ENCODE results near the gene PHF21A.
"Not testable (repeated sequence)": the region's sequence is repeated elsewhere in the genome, so short reads cannot be mapped to it uniquely, and the experiment has no call there.

The PHF21A gene

GRCh38 chr11:46020084-46020599, 101.1 kb downstream of the PHF21A start:
- DNase-seq (ENCODE audit: low read depth): no peak
- no peak overlapping the region for H3K4me3 ChIP-seq (ENCODE audit: low read depth, low read length)
- no peak for TF ChIP-seq CTCF (conservative IDR thresholded peaks at IDR 0.05; ENCODE audit: low read depth, low read length)

GRCh38 chr11:46018651-46019050, 102.6 kb downstream of the PHF21A start:
- no peak for DNase-seq (ENCODE audit: low read depth)
- TF ChIP-seq CTCF (conservative IDR thresholded peaks at IDR 0.05; ENCODE audit: low read depth, low read length): no peak
- no peak overlapping the region for H3K4me3 ChIP-seq (ENCODE audit: low read depth, low read length)

- DNase-seq (ENCODE audit: low read depth): peak; percentile 21
- no peak for TF ChIP-seq CTCF (conservative IDR thresholded peaks at IDR 0.05; ENCODE audit: low read depth, low read length)
These were observed 103.9 kb downstream of the PHF21A start for GRCh38 chr11:46017341-46017740.

GRCh38 chr11:46015941-46016340, 105.3 kb downstream of the PHF21A start:
- no peak for TF ChIP-seq CTCF (conservative IDR thresholded peaks at IDR 0.05; ENCODE audit: low read depth, low read length)
- no peak overlapping the region for H3K4me3 ChIP-seq (ENCODE audit: low read depth, low read length)
- DNase-seq (ENCODE audit: low read depth): no peak

More at GRCh38 chr11:46017341-46017740, 103.9 kb downstream of the PHF21A start:
- H3K4me3 ChIP-seq (ENCODE audit: low read depth, low read length): no peak overlapping the region

DNA sequence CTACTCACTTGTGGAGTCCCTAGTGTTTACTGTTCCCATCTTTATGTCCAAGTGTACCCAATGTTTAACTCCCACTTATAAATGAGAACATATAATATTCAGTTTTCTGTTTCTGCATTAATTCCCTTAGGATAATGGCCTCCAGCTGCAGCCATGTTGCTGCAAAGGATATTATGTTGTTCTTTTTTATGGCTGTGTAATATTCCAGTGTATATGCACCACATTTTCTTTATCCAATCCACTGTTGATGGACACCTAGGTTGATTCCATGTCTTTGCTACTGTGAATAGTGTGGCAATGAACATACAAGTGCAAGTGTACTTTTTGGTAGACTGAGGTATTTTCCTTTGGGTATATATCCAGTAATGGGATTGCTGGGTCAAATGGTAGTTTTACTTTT, 107.1 kb downstream of the PHF21A start:
- DNase-seq (ENCODE audit: low read depth); H3K4me3 ChIP-seq (ENCODE audit: low read depth, low read length): not testable (repeated sequence)

- DNase-seq (ENCODE audit: low read depth): no peak
- TF ChIP-seq CTCF (conservative IDR thresholded peaks at IDR 0.05; ENCODE audit: low read depth, low read length): no peak
- no peak overlapping the region for H3K4me3 ChIP-seq (ENCODE audit: low read depth, low read length)
These were observed 109.1 kb downstream of the PHF21A start for GRCh38 chr11:46012185-46012584.

DNA sequence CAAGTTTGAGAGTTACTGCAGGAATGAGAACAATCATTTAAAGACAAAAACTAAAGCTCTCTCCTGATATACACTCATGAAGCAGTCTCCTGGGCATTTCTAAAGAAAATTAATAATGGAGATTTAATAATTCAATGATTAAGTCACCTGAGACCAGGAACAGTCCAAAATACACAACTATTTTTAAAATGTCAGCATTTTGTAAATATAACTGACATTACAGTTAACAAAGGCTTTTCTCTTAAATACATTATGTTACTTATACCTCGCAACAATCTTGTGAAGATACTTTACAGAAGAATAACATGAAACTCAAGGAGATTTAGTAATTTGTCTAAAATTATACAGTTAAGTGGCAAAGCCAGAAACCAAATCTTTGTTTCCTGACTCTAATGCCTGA, 111.2 kb downstream of the PHF21A start:
- no peak overlapping the region for H3K4me3 ChIP-seq (ENCODE audit: low read depth, low read length)
- no peak for TF ChIP-seq CTCF (conservative IDR thresholded peaks at IDR 0.05; ENCODE audit: low read depth, low read length)
- no peak for DNase-seq (ENCODE audit: low read depth)

All from choroid plexus epithelial cell (primary cell).